ENCODE data around the gene RGN. TPM values are rescaled to one million over a fixed set of nuclear protein-coding genes. Genes with fewer than 3 reads are reported as not detected.

The RGN gene
- total and polyA plus RNA-seq, 4 donors = 27.8 to 163 (median 116) TPM

- Histone ChIP-seq H3K27ac (ENCODE audit: low read depth in 1 of 2, low read length in 2 of 2) (peak overlapping the region; percentile 52 to 82), H3K36me3 (ENCODE audit: control insufficient read depth in 4 of 4, insufficient read depth in 3 of 4, low read depth in 1 of 4, low read length in 3 of 4) (peaks cover 0 to 3% (median under 1%) of the 10 kb centered on the region in 4 donors), H3K9ac (ENCODE audit: low read depth in 1 of 2, low read length in 2 of 2) (peak overlapping the region; percentile 60 to 89), H3K27me3 (ENCODE audit: control insufficient read depth in 4 of 4, insufficient read depth in 4 of 4, low read length in 3 of 4) (no peaks in the 10 kb centered on the region), H3K9me3 (ENCODE audit: control insufficient read depth in 4 of 4, low read length in 3 of 4) (no peaks in the 10 kb centered on the region), H3K4me1 (ENCODE audit: control insufficient read depth in 4 of 4, insufficient read depth in 4 of 4, low read length in 3 of 4) (peaks cover 1 to 23% (median 15%) of the 10 kb centered on the region in 4 donors), H3K4me3 (ENCODE audit: low read depth in 1 of 3, low read length in 3 of 3) (peak overlapping the region; percentile 20 to 72 (median 60))
- 29% methylated on average over 9 of the region's 9 CpGs for WGBS
- DNase-seq (ENCODE audit: low spot score) = peak; percentile 37
- TF ChIP-seq GABPA (IDR thresholded peaks at IDR 0.05 in 1 of 2, conservative IDR thresholded peaks at IDR 0.05 in 1 of 2) = no peak
- TF ChIP-seq, protein P1, sequence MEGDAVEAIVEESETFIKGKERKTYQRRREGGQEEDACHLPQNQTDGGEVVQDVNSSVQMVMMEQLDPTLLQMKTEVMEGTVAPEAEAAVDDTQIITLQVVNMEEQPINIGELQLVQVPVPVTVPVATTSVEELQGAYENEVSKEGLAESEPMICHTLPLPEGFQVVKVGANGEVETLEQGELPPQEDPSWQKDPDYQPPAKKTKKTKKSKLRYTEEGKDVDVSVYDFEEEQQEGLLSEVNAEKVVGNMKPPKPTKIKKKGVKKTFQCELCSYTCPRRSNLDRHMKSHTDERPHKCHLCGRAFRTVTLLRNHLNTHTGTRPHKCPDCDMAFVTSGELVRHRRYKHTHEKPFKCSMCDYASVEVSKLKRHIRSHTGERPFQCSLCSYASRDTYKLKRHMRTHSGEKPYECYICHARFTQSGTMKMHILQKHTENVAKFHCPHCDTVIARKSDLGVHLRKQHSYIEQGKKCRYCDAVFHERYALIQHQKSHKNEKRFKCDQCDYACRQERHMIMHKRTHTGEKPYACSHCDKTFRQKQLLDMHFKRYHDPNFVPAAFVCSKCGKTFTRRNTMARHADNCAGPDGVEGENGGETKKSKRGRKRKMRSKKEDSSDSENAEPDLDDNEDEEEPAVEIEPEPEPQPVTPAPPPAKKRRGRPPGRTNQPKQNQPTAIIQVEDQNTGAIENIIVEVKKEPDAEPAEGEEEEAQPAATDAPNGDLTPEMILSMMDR (IDR thresholded peaks at IDR 0.05; ENCODE audit: low read depth, low read length, missing input control) = no peak
- TF ChIP-seq RAD21 (IDR thresholded peaks at IDR 0.05) = no peak
- peak; percentile 31 for TF ChIP-seq NR2F2 (IDR thresholded peaks at IDR 0.05)
- peak; percentile 91 for TF ChIP-seq FOXA2 (IDR thresholded peaks at IDR 0.05)
- TF ChIP-seq FOXA1 (IDR thresholded peaks at IDR 0.05) = peak; percentile 85
- TF ChIP-seq HNF4A (conservative IDR thresholded peaks at IDR 0.05) = peak; percentile 83 to 86
- TF ChIP-seq, protein P2, sequence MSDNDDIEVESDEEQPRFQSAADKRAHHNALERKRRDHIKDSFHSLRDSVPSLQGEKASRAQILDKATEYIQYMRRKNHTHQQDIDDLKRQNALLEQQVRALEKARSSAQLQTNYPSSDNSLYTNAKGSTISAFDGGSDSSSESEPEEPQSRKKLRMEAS (IDR thresholded peaks at IDR 0.05) = peak; percentile 33
- TF ChIP-seq RXRA (IDR thresholded peaks at IDR 0.05) = peak; percentile 86 to 87
- TF ChIP-seq TAF1 (conservative IDR thresholded peaks at IDR 0.05) = peak; percentile 15
- peak; percentile 70 for TF ChIP-seq SP1 (IDR thresholded peaks at IDR 0.05)
- TF ChIP-seq, protein P3, sequence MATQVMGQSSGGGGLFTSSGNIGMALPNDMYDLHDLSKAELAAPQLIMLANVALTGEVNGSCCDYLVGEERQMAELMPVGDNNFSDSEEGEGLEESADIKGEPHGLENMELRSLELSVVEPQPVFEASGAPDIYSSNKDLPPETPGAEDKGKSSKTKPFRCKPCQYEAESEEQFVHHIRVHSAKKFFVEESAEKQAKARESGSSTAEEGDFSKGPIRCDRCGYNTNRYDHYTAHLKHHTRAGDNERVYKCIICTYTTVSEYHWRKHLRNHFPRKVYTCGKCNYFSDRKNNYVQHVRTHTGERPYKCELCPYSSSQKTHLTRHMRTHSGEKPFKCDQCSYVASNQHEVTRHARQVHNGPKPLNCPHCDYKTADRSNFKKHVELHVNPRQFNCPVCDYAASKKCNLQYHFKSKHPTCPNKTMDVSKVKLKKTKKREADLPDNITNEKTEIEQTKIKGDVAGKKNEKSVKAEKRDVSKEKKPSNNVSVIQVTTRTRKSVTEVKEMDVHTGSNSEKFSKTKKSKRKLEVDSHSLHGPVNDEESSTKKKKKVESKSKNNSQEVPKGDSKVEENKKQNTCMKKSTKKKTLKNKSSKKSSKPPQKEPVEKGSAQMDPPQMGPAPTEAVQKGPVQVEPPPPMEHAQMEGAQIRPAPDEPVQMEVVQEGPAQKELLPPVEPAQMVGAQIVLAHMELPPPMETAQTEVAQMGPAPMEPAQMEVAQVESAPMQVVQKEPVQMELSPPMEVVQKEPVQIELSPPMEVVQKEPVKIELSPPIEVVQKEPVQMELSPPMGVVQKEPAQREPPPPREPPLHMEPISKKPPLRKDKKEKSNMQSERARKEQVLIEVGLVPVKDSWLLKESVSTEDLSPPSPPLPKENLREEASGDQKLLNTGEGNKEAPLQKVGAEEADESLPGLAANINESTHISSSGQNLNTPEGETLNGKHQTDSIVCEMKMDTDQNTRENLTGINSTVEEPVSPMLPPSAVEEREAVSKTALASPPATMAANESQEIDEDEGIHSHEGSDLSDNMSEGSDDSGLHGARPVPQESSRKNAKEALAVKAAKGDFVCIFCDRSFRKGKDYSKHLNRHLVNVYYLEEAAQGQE (IDR thresholded peaks at IDR 0.05) = peak; percentile 43
- TF ChIP-seq ZBTB33 (IDR thresholded peaks at IDR 0.05) = peak; percentile 35
- TF ChIP-seq EGR1 (IDR thresholded peaks at IDR 0.05; ENCODE audit: low read depth in 2 of 2) = peak in 1 of 2 donors; percentile 12
- peak; percentile 49 for TF ChIP-seq YY1 (IDR thresholded peaks at IDR 0.05)
Measured at GRCh38 chrX:47080215-47080914, 2.1 kb downstream of the RGN start.
